ENCODE data around the gene ZNF783. TPM values are rescaled to one million over a fixed set of nuclear protein-coding genes. Genes with fewer than 3 reads are reported as not detected.

ZNF783 gene
- total RNA-seq, 2 donors from 2014 or later = 28.4 to 32.4 TPM

Other genes with a start within 250 kb of the ZNF783 start
- gene PDIA4, start 233.7 kb upstream of the ZNF783 start, total RNA-seq = 10 to 100 TPM; 63.1 to 84.8 TPM
- 1 to 10 TPM; 5.6 to 7.3 TPM for gene ZNF786, start 171.5 kb upstream of the ZNF783 start, total RNA-seq
- 1 to 10 TPM; 2.8 to 3.6 TPM for gene ZNF425, start 135.9 kb upstream of the ZNF783 start, total RNA-seq
- gene ZNF398, start 114.7 kb upstream of the ZNF783 start, total RNA-seq = 10 to 100 TPM; 15.0 to 18.9 TPM
- 100 to 1,000 TPM in 1 of 2 donors, 10 to 100 TPM in 1; 59.5 to 161 TPM for gene ZNF282, start 66.7 kb upstream of the ZNF783 start, total RNA-seq
- gene ZNF212, start 22.5 kb upstream of the ZNF783 start, total RNA-seq = 10 to 100 TPM; 18.7 to 28.0 TPM
- gene ZNF777, start 198.9 kb downstream of the ZNF783 start, total RNA-seq = 10 to 100 TPM; 19.0 to 19.5 TPM
- gene ZNF746, start 235.6 kb downstream of the ZNF783 start, total RNA-seq = 10 to 100 TPM; 20.3 to 21.9 TPM

Measured in activated T-cell treated with anti-CD3 and anti-CD28 coated beads, Interleukin-2, amount 50 U/mL, for 72 hours (primary cell).